GM13977 (cell line): ENCODE results near the gene IRF8.

Experiments used
- DNase-seq: peaks from one replicate; pipeline ENCODE4 v3.0.0; 2012; ENCODE audit warnings: low spot score
- CTCF ChIP-seq: IDR thresholded peaks from 2 replicates; pipeline ENCODE4 v1.5.1; 2012; ENCODE audit warnings: mild to moderate bottlenecking, control low read depth; ENCODE audit not compliant: insufficient read depth; ENCODE audit errors: extremely low read depth, missing control alignments
- in situ Hi-C: fragments of 300-500 bp; cut with MboI; formaldehyde crosslinking; loops from one replicate; pipeline ENCODE4 v1.12.0; 2022; ENCODE audit warnings: low sequenced_read_pairs, low pct_unique_long_range_greater_than_20kb, mixed read lengths, inconsistent platforms; ENCODE audit not compliant: unreplicated experiment

Gene IRF8

GRCh38 chr16:85969591-85969990, 70.6 kb downstream of the IRF8 start:
- no peak for TF ChIP-seq CTCF
- in situ Hi-C loops = no loop called here
- no peak for DNase-seq

GRCh38 chr16:85970016-85970733, 71.2 kb downstream of the IRF8 start:
- no peak for DNase-seq
- TF ChIP-seq CTCF = no peak
- in situ Hi-C loops = no loop called here

- no peak for TF ChIP-seq CTCF
- no peak for DNase-seq
- in situ Hi-C loops = no loop called here
Measured at GRCh38 chr16:85970738-85971137, 71.8 kb downstream of the IRF8 start.
